ENCODE measurements around the gene ARHGEF12. TPM values are rescaled to one million over a fixed set of nuclear protein-coding genes. Genes with fewer than 3 reads are reported as not detected.

The ARHGEF12 gene
- total and polyA plus RNA-seq, 10 of the 15 experiments (the other 5 are each of a cell fraction or from before 2014, with no cell fraction given): 2.7 to 40.8 (median 20.9) TPM

DNA sequence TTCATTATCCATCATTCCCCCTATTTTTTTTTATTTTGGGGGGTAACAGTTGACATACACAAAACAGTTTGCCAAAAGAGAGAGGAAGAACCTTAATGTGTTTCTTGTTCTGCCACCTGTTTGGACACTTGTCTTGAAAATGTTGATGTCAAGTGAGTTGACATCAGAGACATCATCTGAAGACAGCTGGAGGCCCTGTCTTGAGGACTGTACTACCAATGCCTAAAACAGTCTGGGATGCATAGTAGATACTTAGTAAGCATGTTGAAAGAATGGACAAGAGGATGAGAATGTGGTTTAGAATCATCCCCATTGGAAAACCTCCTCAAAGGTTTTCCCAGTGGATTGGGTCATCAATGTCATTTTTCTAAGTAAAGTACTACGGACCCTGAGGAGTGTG, 2.4 kb upstream of the ARHGEF12 start (continued):
- TF ChIP-seq, protein P1, sequence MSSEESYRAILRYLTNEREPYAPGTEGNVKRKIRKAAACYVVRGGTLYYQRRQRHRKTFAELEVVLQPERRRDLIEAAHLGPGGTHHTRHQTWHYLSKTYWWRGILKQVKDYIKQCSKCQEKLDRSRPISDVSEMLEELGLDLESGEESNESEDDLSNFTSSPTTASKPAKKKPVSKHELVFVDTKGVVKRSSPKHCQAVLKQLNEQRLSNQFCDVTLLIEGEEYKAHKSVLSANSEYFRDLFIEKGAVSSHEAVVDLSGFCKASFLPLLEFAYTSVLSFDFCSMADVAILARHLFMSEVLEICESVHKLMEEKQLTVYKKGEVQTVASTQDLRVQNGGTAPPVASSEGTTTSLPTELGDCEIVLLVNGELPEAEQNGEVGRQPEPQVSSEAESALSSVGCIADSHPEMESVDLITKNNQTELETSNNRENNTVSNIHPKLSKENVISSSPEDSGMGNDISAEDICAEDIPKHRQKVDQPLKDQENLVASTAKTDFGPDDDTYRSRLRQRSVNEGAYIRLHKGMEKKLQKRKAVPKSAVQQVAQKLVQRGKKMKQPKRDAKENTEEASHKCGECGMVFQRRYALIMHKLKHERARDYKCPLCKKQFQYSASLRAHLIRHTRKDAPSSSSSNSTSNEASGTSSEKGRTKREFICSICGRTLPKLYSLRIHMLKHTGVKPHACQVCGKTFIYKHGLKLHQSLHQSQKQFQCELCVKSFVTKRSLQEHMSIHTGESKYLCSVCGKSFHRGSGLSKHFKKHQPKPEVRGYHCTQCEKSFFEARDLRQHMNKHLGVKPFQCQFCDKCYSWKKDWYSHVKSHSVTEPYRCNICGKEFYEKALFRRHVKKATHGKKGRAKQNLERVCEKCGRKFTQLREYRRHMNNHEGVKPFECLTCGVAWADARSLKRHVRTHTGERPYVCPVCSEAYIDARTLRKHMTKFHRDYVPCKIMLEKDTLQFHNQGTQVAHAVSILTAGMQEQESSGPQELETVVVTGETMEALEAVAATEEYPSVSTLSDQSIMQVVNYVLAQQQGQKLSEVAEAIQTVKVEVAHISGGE (CRISPR knock-in tag; IDR thresholded peaks at IDR 0.05): no peak
- no peak for TF ChIP-seq MYB (IDR thresholded peaks at IDR 0.05; ENCODE audit: borderline replicate concordance, low read depth, low read length)
- no peak for TF ChIP-seq SMARCA5 (IDR thresholded peaks at IDR 0.05)
- TF ChIP-seq SUPT20H (IDR thresholded peaks at IDR 0.05; ENCODE audit: borderline replicate concordance, control insufficient read depth, low read depth, low read length): no peak
- no peak for TF ChIP-seq CTCF (IDR thresholded peaks at IDR 0.05 in 2 of 3, conservative IDR thresholded peaks at IDR 0.05 in 1 of 3; ENCODE audit: control insufficient read depth in 2 of 3, extremely low read depth in 1 of 3, insufficient read depth in 1 of 3, low read depth in 3 of 3, low read length in 3 of 3)

GRCh38 chr11:120334332-120334731, 1.9 kb upstream of the ARHGEF12 start:
- BruUV-seq (replicated peaks): no TSS peak
- WGBS (ENCODE audit: insufficient coverage, insufficient replicate concordance, low lambda C conversion rate, missing lambda C conversion rate): 5% methylated on average over 1 of the region's 1 CpG
- H4K20me1 ChIP-seq (ENCODE audit: control insufficient read depth, insufficient read depth): peaks cover 2% of the 10 kb centered on the region
- no peaks in the 10 kb centered on the region for H3K9me3 ChIP-seq (replicated peaks; ENCODE audit: control insufficient read depth, insufficient read depth, low read length)
- intact Hi-C loops (cut with micrococcal nuclease; ENCODE audit: unreplicated experiment) (loop anchor here (2.0 to 10.0 kb wide), 4 partner anchors 278 to 860 kb away; no protein-coding TSS in a partner anchor), in situ Hi-C loops (cut with MboI) (loop anchor here (10.0 kb wide), 1 partner anchor 620 kb away; no protein-coding TSS in a partner anchor)
- SMC1A ChIA-PET (ENCODE audit: uncharacterized antibody, unreplicated experiment): interaction anchor here (0.6 to 4.5 kb wide), 27 partner anchors 8 to 593 kb away, joined by 3 to 32 read pairs (median 6); no protein-coding TSS in a partner anchor
- no peak overlapping the region for H3K4me3 ChIP-seq
- CTCF ChIA-PET: interaction anchor here (0.8 to 3.9 kb wide), 34 partner anchors 7 to 860 kb away, joined by 3 to 40 read pairs (median 5); partner anchors contain the start of genes GRIK4 and TLCD5
- RAD21 ChIA-PET (ENCODE audit: unreplicated experiment): interaction anchor here (0.6 to 2.7 kb wide), 14 partner anchors 8 to 618 kb away, joined by 3 to 10 read pairs (median 4); partner anchors contain the start of gene TLCD5
- no peak for DNase-seq (ENCODE audit: low read depth, low spot score)
- H3K27me3 ChIP-seq (replicated peaks in 1 of 2; ENCODE audit: control insufficient read depth in 2 of 2, insufficient read depth in 2 of 2, low read length in 1 of 2): no peaks in the 10 kb centered on the region
- H3K4me1 ChIP-seq (ENCODE audit: control insufficient read depth, insufficient read depth, low read length): peaks cover 9% of the 10 kb centered on the region
- H3K27ac ChIP-seq (ENCODE audit: control insufficient read depth, insufficient read depth): no peak overlapping the region
- peaks cover 28% of the 10 kb centered on the region for H3K79me2 ChIP-seq (ENCODE audit: control insufficient read depth, insufficient read depth, low read length)
- H2AFZ ChIP-seq (ENCODE audit: control insufficient read depth, low read depth, low read length): no peak overlapping the region
- H3K4me2 ChIP-seq (ENCODE audit: control insufficient read depth, insufficient read depth): no peak overlapping the region
- ATAC-seq: no peak
- no peak overlapping the region for H3K9ac ChIP-seq (ENCODE audit: control insufficient read depth, insufficient read depth, low read length)
- TF ChIP-seq BCLAF1 (IDR thresholded peaks at IDR 0.05) (no peak), KDM1A (IDR thresholded peaks at IDR 0.05; ENCODE audit: borderline replicate concordance) (no peak), KAT2A (conservative IDR thresholded peaks at IDR 0.05; ENCODE audit: control insufficient read depth, low read depth, low read length) (no peak), ASH2L (IDR thresholded peaks at IDR 0.05; ENCODE audit: borderline replicate concordance, low read depth) (no peak), ATF7 (IDR thresholded peaks at IDR 0.05; ENCODE audit: low read depth) (no peak), ZNF217 (IDR thresholded peaks at IDR 0.05) (no peak)
- POLR2A ChIA-PET: interaction anchor here (1.6 kb wide), 1 partner anchor 70 kb away, joined by 4 read pairs; no protein-coding TSS in a partner anchor
- no peak for FAIRE-seq
- H3K36me3 ChIP-seq (ENCODE audit: control insufficient read depth in 2 of 2, insufficient read depth in 2 of 2, low read length in 1 of 2): no peaks in the 10 kb centered on the region
